Measurements from ENCODE around the gene CHFR.
"Not testable (repeated sequence)": the region's sequence is repeated elsewhere in the genome, so short reads cannot be mapped to it uniquely, and the experiment has no call there.

CHFR gene

GRCh38 chr12:132861558-132861957, 25.8 kb downstream of the CHFR start:
- no peak overlapping the region for H3K4me3 ChIP-seq (ENCODE audit: control insufficient read depth, low read depth, low read length)
- TF ChIP-seq, protein P1, sequence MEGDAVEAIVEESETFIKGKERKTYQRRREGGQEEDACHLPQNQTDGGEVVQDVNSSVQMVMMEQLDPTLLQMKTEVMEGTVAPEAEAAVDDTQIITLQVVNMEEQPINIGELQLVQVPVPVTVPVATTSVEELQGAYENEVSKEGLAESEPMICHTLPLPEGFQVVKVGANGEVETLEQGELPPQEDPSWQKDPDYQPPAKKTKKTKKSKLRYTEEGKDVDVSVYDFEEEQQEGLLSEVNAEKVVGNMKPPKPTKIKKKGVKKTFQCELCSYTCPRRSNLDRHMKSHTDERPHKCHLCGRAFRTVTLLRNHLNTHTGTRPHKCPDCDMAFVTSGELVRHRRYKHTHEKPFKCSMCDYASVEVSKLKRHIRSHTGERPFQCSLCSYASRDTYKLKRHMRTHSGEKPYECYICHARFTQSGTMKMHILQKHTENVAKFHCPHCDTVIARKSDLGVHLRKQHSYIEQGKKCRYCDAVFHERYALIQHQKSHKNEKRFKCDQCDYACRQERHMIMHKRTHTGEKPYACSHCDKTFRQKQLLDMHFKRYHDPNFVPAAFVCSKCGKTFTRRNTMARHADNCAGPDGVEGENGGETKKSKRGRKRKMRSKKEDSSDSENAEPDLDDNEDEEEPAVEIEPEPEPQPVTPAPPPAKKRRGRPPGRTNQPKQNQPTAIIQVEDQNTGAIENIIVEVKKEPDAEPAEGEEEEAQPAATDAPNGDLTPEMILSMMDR (IDR thresholded peaks at IDR 0.05; ENCODE audit: control insufficient read depth, insufficient read depth, low read depth, low read length, missing control alignments), result no peak
- no peak for DNase-seq (ENCODE audit: low read depth)

GRCh38 chr12:132858718-132859266, 28.6 kb downstream of the CHFR start:
- TF ChIP-seq, protein P1 (IDR thresholded peaks at IDR 0.05; ENCODE audit: control insufficient read depth, insufficient read depth, low read depth, low read length, missing control alignments), result no peak
- no peak overlapping the region for H3K4me3 ChIP-seq (ENCODE audit: control insufficient read depth, low read depth, low read length)
- no peak for DNase-seq (ENCODE audit: low read depth)

DNA sequence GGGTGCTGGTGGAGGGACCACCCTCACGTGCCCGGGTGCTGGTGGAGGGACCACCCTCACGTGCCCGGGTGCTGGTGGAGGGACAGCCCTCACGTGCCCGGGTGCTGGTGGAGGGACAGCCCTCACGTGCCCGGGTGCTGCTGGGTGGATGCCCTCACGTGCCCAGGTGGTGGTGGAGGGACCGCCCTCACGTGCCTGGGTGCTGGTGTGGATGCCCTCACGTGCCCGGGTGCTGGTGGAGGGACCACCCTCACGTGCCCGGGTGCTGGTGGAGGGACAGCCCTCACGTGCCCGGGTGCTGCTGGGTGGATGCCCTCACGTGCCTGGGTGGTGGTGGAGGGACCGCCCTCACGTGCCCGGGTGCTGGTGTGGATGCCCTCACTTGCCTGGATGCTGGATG, 30.4 kb downstream of the CHFR start:
- not testable (repeated sequence) for DNase-seq (ENCODE audit: low read depth); H3K4me3 ChIP-seq (ENCODE audit: control insufficient read depth, low read depth, low read length)

DNA sequence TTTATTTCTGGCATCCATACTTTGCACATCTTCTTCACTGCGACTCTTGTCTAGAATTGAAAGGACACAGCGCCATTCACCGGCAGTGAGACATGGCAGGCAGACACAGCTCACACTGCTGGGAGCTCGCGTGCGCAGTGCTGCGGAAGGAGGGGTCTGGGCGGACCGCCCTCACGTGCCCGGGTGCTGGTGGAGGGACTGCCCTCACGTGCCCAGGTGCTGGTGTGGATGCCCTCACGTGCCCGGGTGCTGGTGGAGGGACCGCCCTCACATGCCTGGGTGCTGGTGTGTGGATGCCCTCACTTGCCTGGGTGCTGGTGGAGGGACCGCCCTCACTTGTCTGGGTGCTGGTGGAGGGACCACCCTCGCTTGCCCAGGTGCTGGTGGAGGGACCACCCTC, 30.8 kb downstream of the CHFR start:
- no peak for DNase-seq (ENCODE audit: low read depth)
- TF ChIP-seq, protein P1 (IDR thresholded peaks at IDR 0.05; ENCODE audit: control insufficient read depth, insufficient read depth, low read depth, low read length, missing control alignments), result no peak
- H3K4me3 ChIP-seq (ENCODE audit: control insufficient read depth, low read depth, low read length), result no peak overlapping the region

DNA sequence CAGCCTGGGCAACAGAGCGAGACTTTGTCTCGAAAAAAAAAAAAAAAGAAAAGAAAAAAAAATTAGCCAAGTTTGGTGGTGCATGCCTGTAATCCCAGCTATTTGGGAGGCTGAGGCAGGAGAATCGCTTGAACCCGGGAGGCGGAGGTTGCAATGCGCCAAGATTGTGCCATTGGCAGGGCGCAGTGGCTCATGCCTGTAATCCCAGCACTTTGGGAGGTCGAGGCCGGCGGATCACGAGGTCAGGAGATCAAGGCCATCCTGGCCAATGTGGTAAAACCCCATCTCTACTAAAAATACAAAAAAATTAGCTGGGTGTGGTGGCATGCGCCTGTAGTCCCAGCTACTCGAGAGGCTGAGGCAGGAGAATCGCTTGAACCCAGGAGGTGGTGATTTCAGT, 32.2 kb downstream of the CHFR start:
- DNase-seq (ENCODE audit: low read depth); H3K4me3 ChIP-seq (ENCODE audit: control insufficient read depth, low read depth, low read length): not testable (repeated sequence)

- H3K4me3 ChIP-seq (ENCODE audit: control insufficient read depth, low read depth, low read length), result no peak overlapping the region
- TF ChIP-seq, protein P1 (IDR thresholded peaks at IDR 0.05; ENCODE audit: control insufficient read depth, insufficient read depth, low read depth, low read length, missing control alignments), result no peak
- no peak for DNase-seq (ENCODE audit: low read depth)
Observed at GRCh38 chr12:132853285-132854092, 33.9 kb downstream of the CHFR start.

DNA sequence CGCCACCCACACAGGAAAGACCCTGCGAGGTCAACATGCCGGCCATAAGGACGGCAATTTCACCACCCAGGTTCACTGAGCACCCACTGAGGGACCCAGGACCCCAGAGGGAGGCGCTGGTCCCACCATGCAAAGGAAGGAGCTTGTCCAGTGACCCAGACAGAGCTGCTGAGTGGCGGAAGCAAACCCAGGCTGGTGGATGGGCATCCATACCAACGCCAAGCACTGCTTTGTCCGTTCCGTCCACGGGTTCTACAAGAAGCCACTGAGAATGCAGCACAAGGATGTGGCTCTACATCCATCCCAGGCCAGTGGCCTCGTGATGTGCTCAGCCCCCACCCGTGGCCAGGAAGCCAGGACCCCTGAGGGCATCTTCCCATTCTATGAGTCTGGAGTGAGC, 34.9 kb downstream of the CHFR start:
- TF ChIP-seq, protein P1 (IDR thresholded peaks at IDR 0.05; ENCODE audit: control insufficient read depth, insufficient read depth, low read depth, low read length, missing control alignments), result no peak
- H3K4me3 ChIP-seq (ENCODE audit: control insufficient read depth, low read depth, low read length), result no peak overlapping the region
- no peak for DNase-seq (ENCODE audit: low read depth)

Data from AG09309 (cell line).